Mucosa of rectum (tissue), 2 donors: ENCODE results near the gene NAP1L5.

Source experiments
- H3K27ac ChIP-seq, 2 donors: one replicate each; pipeline ENCODE4 v1.7.0; 2013; ENCODE audit warnings: inconsistent platforms in 2 of 2, low read depth in 2 of 2, low read length in 2 of 2
- H3K27me3 ChIP-seq, 2 donors: one replicate each; pipeline ENCODE4 v1.7.0; 2013; ENCODE audit warnings: low read length in 2 of 2; ENCODE audit not compliant: control insufficient read depth in 2 of 2, insufficient read depth in 2 of 2
- H3K36me3 ChIP-seq, 2 donors: one replicate each; pipeline ENCODE4 v1.7.0; 2013; ENCODE audit warnings: low read length in 2 of 2; ENCODE audit not compliant: control insufficient read depth in 2 of 2, insufficient read depth in 2 of 2
- H3K4me1 ChIP-seq, 2 donors: one replicate each; pipeline ENCODE4 v1.7.0; 2013; ENCODE audit warnings: low read length in 2 of 2, mild to moderate bottlenecking in 1 of 2; ENCODE audit not compliant: control insufficient read depth in 2 of 2, insufficient read depth in 2 of 2
- H3K4me3 ChIP-seq, 2 donors: one replicate each; pipeline ENCODE4 v1.7.0; 2013; ENCODE audit warnings: low read length in 2 of 2
- H3K9ac ChIP-seq, 2 donors: one replicate each; pipeline ENCODE4 v1.7.0; 2013; ENCODE audit warnings: low read length in 2 of 2, low read depth in 1 of 2, mild to moderate bottlenecking in 1 of 2
- H3K9me3 ChIP-seq, 2 donors: one replicate each; pipeline ENCODE4 v1.7.0; 2013; ENCODE audit warnings: low read length in 2 of 2; ENCODE audit not compliant: control insufficient read depth in 2 of 2
- donor health status: healthy.
- donor health status: Normal muscosa, but diverticular disease.

The NAP1L5 gene

DNA sequence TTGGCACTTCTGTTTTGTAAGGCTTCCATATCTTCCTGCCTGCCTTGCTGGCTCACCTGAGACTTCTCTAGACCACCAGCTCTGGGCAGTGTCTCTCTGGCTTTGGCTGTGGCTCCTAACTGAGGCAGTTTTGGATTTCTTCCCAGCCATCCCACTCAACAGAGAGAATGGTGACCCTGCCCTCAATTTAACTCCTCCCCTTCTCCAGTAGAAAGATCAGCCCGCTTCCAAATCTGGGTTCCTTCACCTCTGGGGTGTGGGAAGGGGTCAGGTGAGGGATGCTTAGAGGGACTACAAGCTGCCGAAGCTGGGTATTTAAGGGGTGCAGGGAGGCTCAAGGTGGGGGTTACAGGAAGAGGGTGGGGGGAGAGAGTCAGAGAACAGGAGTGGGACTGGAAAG is 23.7 kb downstream of the NAP1L5 start:
- peaks cover 8 to 36% of the 10 kb centered on the region in 2 donors for H3K36me3 ChIP-seq
- no peaks in the 10 kb centered on the region for H3K9me3 ChIP-seq
- H3K4me1 ChIP-seq, result no peaks in the 10 kb centered on the region

GRCh38 chr4:88672987-88673386 is 24.6 kb downstream of the NAP1L5 start:
- no peak overlapping the region for H3K9ac ChIP-seq
- H3K27ac ChIP-seq, result no peak overlapping the region
- no peaks in the 10 kb centered on the region for H3K27me3 ChIP-seq
- no peaks in the 10 kb centered on the region for H3K4me1 ChIP-seq
- no peak overlapping the region for H3K4me3 ChIP-seq
- peaks cover 10 to 34% of the 10 kb centered on the region in 2 donors for H3K36me3 ChIP-seq
- no peaks in the 10 kb centered on the region for H3K9me3 ChIP-seq

More for the DNA sequence above, 23.7 kb downstream of the NAP1L5 start:
- no peaks in the 10 kb centered on the region for H3K27me3 ChIP-seq
- H3K4me3 ChIP-seq, result no peak overlapping the region
- H3K27ac ChIP-seq, result no peak overlapping the region
- no peak overlapping the region for H3K9ac ChIP-seq

- Histone ChIP-seq H3K27me3 (no peaks in the 10 kb centered on the region), H3K36me3 (peaks cover 7 to 13% of the 10 kb centered on the region in 2 donors), H3K9ac (no peak overlapping the region), H3K27ac (no peak overlapping the region), H3K4me3 (no peak overlapping the region), H3K4me1 (peaks cover 0 to 6% of the 10 kb centered on the region in 2 donors), H3K9me3 (no peaks in the 10 kb centered on the region)
Measured at GRCh38 chr4:88661739-88662138, 35.9 kb downstream of the NAP1L5 start.

DNA sequence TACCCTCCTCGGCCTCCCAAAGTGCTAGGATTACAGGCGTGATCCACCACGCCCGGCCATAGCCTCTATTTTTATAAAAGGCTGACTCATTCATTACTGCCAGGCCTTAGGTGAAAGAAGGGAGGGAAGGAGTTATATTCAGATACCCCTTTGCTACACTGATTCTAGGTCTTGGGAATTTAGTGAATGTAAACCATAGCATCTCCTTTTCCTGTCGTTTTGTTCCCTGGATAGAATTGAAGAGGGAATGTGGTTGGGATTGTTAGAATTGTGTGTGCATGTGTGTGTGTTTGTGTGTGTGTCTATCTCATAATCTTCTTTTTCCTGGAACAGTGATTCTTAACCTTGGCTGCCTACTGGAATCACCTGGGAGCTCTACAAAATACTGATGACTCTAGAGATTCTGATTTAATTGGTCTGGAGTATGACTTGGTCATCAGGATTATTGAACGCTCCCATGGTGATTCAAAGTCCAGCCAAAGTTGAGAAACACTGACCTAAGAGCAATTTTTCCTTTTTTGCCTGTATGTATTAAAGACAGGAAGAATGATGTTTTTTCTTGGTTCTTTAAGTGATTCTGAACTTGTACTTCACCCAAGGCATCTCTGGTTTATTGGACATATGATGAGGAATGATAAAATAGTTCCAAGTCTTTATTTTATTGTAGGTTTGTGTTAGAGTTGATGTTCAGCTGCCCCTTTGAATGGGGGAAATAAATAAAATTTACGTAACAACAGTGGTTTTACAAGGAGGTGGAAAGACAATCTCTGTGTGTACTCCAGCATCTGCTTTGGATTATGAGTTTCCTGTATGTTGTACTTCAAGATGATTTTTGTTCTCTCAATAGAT is 37.0 kb downstream of the NAP1L5 start:
- Histone ChIP-seq H3K9me3 (no peaks in the 10 kb centered on the region), H3K9ac (no peak overlapping the region), H3K27me3 (no peaks in the 10 kb centered on the region), H3K4me3 (no peak overlapping the region), H3K36me3 (peaks cover 9 to 23% of the 10 kb centered on the region in 2 donors), H3K4me1 (peaks cover 0 to 6% of the 10 kb centered on the region in 2 donors), H3K27ac (peak overlapping the region in 1 of 2 donors; percentile 6)

DNA sequence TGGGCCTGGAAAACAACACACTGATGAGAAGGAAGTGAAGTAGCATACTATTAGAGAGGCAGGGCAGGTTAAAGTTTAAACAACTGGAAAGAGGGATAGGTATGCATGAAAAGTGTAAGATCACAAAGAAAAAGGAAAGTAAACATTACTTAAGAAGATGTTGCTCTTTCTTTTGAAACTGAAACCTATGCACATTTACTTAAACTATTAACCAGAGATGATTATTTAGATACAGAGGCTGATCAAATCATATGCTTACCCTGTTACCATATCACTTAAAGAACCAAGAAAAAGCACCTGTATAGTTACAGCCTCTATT is 37.8 kb downstream of the NAP1L5 start:
- H3K4me3 ChIP-seq, result no peak overlapping the region
- H3K9me3 ChIP-seq, result no peaks in the 10 kb centered on the region
- H3K27me3 ChIP-seq, result no peaks in the 10 kb centered on the region
- peaks cover 0 to 6% of the 10 kb centered on the region in 2 donors for H3K4me1 ChIP-seq
- H3K27ac ChIP-seq, result peak overlapping the region in 1 of 2 donors; percentile 38
- no peak overlapping the region for H3K9ac ChIP-seq
- peaks cover 17 to 30% of the 10 kb centered on the region in 2 donors for H3K36me3 ChIP-seq

GRCh38 chr4:88659055-88659889 is 38.4 kb downstream of the NAP1L5 start:
- H3K36me3 ChIP-seq, result peaks cover 20 to 32% of the 10 kb centered on the region in 2 donors
- H3K4me1 ChIP-seq, result peaks cover 0 to 6% of the 10 kb centered on the region in 2 donors
- no peaks in the 10 kb centered on the region for H3K9me3 ChIP-seq
- H3K9ac ChIP-seq, result no peak overlapping the region
- no peak overlapping the region for H3K4me3 ChIP-seq
- H3K27ac ChIP-seq, result no peak overlapping the region
- no peaks in the 10 kb centered on the region for H3K27me3 ChIP-seq

- Histone ChIP-seq H3K4me1 (peaks cover 0 to 6% of the 10 kb centered on the region in 2 donors), H3K27ac (no peak overlapping the region), H3K4me3 (no peak overlapping the region), H3K9ac (no peak overlapping the region), H3K36me3 (peaks cover 13 to 31% of the 10 kb centered on the region in 2 donors), H3K9me3 (no peaks in the 10 kb centered on the region), H3K27me3 (no peaks in the 10 kb centered on the region)
Measured at GRCh38 chr4:88655226-88655625, 42.4 kb downstream of the NAP1L5 start.

GRCh38 chr4:88653371-88653946 is 44.2 kb downstream of the NAP1L5 start:
- no peaks in the 10 kb centered on the region for H3K4me1 ChIP-seq
- no peak overlapping the region for H3K27ac ChIP-seq
- no peak overlapping the region for H3K4me3 ChIP-seq
- no peaks in the 10 kb centered on the region for H3K9me3 ChIP-seq
- peaks cover 13 to 31% of the 10 kb centered on the region in 2 donors for H3K36me3 ChIP-seq
- no peaks in the 10 kb centered on the region for H3K27me3 ChIP-seq
- H3K9ac ChIP-seq, result no peak overlapping the region

DNA sequence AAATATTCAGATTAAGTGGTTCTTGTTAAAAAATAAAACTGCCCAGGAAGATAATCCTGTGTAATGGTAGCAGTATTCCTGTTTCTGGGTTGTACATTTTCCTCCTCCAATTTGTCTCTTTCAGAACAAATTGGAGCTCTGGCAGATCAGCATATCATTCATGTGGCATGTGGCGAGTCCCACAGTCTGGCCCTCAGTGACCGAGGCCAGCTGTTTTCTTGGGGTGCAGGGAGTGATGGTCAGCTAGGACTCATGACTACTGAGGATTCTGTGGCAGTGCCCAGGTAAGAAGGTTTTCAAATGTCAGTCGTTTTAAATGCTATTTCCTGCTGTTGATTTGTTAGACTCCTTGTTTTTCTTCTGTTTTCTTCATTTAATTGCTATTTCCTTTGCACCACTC is 47.9 kb downstream of the NAP1L5 start:
- H3K36me3 ChIP-seq, result peaks cover 2 to 13% of the 10 kb centered on the region in 2 donors
- no peak overlapping the region for H3K4me3 ChIP-seq
- H3K9me3 ChIP-seq, result no peaks in the 10 kb centered on the region
- no peak overlapping the region for H3K27ac ChIP-seq
- H3K9ac ChIP-seq, result no peak overlapping the region
- H3K4me1 ChIP-seq, result no peaks in the 10 kb centered on the region
- no peaks in the 10 kb centered on the region for H3K27me3 ChIP-seq
